Ovary (tissue), 9 donors: Measurements from ENCODE around the gene FMO5. TPM values are rescaled to one million over a fixed set of nuclear protein-coding genes. Genes with fewer than 3 reads are reported as not detected.

ENCODE experiments used
- DNase-seq, 5 donors: peaks; one replicate each; pipeline ENCODE4 v3.0.0-alpha.2; 2019 to 2020
- H3K27ac ChIP-seq, 2 donors: fragments of 200-600 bp; one replicate each; pipeline versions ENCODE4 v1.5.1 to v1.8.0; 2019 to 2022
- H3K27me3 ChIP-seq: fragments of 200-600 bp; one replicate; pipeline ENCODE4 v1.8.0; 2022
- H3K36me3 ChIP-seq: fragments of 200-600 bp; sonication (generic); one replicate; pipeline ENCODE4 v1.5.1; 2019
- H3K4me1 ChIP-seq: one replicate; pipeline ENCODE4 v1.8.1; 2013; ENCODE audit warnings: mild to moderate bottlenecking, moderate library complexity; ENCODE audit not compliant: insufficient read depth
- H3K4me3 ChIP-seq: fragments of 200-600 bp; sonication (generic); one replicate; pipeline ENCODE4 v1.5.1; 2017
- H3K9me3 ChIP-seq, 2 donors: fragments of 200-600 bp in 1 of 2; sonication (generic) in 1 of 2; one replicate each; pipeline versions ENCODE4 v1.5.1 to v1.8.1; 2013 to 2019; ENCODE audit warnings: mild to moderate bottlenecking in 1 of 2, moderate library complexity in 1 of 2
- EP300 ChIP-seq: sonication (generic); formaldehyde crosslinking; IDR thresholded peaks from one replicate; pipeline ENCODE4 v1.6.1; 2017; ENCODE audit warnings: antibody characterized with exemption
- POLR2A ChIP-seq: fragments of 450-650 bp; IDR thresholded peaks from one replicate; pipeline ENCODE4 v1.6.1; 2017; ENCODE audit warnings: antibody characterized with exemption, mild to moderate bottlenecking, moderate library complexity
- WGBS, 3 donors: extraction: QIAGEN DNeasy Blood & Tissue Kit in 1 of 3; methylation state at CpG; one replicate each; pipeline versions ENCODE4 v1.1.5 to v1.1.7; 2013 to 2017; 5-methylcytosine and 5-hydroxymethylcytosine counted together
- intact Hi-C, 4 donors: fragments of 100-400 bp; cut with DNase I; formaldehyde crosslinking; loops; one replicate each; pipeline versions ENCODE4 v1.11.0 to v1.15.1; 2022 to 2023
- polyA plus RNA-seq, 2 donors: library from polyadenylated mRNA; stranded (reverse); fragments of 200-250 nt in 1 of 2; fragments of 350-450 nt in 1 of 2; fragmentation: Illumina TruSeq in 1 of 2; extraction: RNeasy Lipid Tissue Mini Kit (QIAGEN cat#74804) in 1 of 2; gene quantifications; one replicate each; pipeline ENCODE4 v1.2.3, GENCODE V29; 2013 to 2014
- total RNA-seq, 7 donors: library from RNA; depleted of rRNA in 2 of 7; stranded (reverse); fragments of >200 nt in 2 of 7; fragmentation: NEBNext Ultra II Directional in 3 of 7; extraction: Animal tissue kit (Norgen Biotek cat#: 25700) in 3 of 7; gene quantifications; one replicate each; pipeline versions ENCODE4 v1.1.0 to v1.2.4, GENCODE V29; 2016 to 2023
- TF ChIP-seq, protein P1 (sequence below), 3 donors: fragments of 450-650 bp in 2 of 3; fragments of 200-600 bp in 1 of 3; IDR thresholded peaks; one replicate each; pipeline versions ENCODE4 v1.5.1 to v1.8.0; 2016 to 2022; ENCODE audit warnings: antibody characterized with exemption in 3 of 3, mild to moderate bottlenecking in 1 of 3
- donor health status: DM: no; HTN: no; CAD: no; lungs with moderate emphysema.
- donor health status: DM: no; HTN: no; CAD: no.
- donor health status: Bipolar disorder and iron deficiency.
- donor health status: DM: yes; HTN: yes; CAD: no.
- donor health status: DM: no; HTN: no; CAD: no.
- donor health status: DM: yes; HTN: yes; CAD: no.

FMO5 gene
- total and polyA plus RNA-seq, 9 donors = 1.8 to 5.7 (median 3.4) TPM

DNA sequence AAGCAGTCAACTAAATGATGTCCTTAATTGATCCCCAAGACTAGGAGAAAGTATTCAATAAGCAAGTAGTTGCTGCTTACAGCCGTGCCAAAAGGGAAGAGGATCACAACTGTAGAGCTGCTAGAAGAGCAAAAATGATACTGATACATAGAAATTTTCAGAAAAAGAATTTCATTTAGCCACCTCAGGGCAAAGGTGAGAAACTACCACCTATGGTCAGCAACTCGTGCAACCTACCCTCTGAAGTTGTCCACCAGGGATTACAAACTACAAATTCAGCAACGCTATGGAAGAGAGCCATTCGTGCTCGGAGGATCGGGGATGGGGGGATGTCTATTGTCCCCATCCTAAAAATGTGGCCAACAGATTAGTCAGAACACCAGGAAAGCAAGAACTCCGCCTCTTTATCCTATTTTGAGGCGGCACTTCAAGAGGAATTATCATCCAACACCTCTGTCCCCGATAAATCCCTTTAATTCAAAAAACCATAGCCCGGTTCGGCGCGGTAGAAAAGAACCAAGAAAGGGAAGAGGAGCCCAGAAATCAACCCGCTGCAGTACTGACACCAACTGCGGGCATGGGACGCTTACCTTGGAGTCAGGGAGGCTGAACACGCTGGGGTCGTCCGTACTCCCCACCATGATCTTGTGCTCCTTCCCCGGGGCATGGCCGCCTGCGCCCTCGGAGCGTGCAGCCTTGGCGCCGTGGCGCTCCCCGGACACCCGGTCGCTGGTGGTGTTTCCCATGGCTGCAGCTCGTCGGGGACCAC lies 53.6 kb downstream of the FMO5 start:
- peak in 1 of 5 donors; percentile 13 for DNase-seq
- Histone ChIP-seq H3K27me3 (no peaks in the 10 kb centered on the region), H3K4me3 (peak overlapping the region; percentile 98), H3K9me3 (no peaks in the 10 kb centered on the region), H3K27ac (peak overlapping the region; percentile 26 to 86), H3K36me3 (no peaks in the 10 kb centered on the region), H3K4me1 (peaks cover 4% of the 10 kb centered on the region)
- TF ChIP-seq, protein P1, sequence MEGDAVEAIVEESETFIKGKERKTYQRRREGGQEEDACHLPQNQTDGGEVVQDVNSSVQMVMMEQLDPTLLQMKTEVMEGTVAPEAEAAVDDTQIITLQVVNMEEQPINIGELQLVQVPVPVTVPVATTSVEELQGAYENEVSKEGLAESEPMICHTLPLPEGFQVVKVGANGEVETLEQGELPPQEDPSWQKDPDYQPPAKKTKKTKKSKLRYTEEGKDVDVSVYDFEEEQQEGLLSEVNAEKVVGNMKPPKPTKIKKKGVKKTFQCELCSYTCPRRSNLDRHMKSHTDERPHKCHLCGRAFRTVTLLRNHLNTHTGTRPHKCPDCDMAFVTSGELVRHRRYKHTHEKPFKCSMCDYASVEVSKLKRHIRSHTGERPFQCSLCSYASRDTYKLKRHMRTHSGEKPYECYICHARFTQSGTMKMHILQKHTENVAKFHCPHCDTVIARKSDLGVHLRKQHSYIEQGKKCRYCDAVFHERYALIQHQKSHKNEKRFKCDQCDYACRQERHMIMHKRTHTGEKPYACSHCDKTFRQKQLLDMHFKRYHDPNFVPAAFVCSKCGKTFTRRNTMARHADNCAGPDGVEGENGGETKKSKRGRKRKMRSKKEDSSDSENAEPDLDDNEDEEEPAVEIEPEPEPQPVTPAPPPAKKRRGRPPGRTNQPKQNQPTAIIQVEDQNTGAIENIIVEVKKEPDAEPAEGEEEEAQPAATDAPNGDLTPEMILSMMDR (IDR thresholded peaks at IDR 0.05) = no peak
- TF ChIP-seq POLR2A (no peak), EP300 (no peak)
- WGBS, 3 donors = 0 to 1% (median 1%) methylated on average over 32 of the region's 32 CpGs
- intact Hi-C loops = loop anchor here in 3 of 4 donors (1.0 to 10.0 kb wide), 3 partner anchors 71 to 73 kb away; partner anchors contain the start of gene CHD1L (in 3 of the 3)

DNA sequence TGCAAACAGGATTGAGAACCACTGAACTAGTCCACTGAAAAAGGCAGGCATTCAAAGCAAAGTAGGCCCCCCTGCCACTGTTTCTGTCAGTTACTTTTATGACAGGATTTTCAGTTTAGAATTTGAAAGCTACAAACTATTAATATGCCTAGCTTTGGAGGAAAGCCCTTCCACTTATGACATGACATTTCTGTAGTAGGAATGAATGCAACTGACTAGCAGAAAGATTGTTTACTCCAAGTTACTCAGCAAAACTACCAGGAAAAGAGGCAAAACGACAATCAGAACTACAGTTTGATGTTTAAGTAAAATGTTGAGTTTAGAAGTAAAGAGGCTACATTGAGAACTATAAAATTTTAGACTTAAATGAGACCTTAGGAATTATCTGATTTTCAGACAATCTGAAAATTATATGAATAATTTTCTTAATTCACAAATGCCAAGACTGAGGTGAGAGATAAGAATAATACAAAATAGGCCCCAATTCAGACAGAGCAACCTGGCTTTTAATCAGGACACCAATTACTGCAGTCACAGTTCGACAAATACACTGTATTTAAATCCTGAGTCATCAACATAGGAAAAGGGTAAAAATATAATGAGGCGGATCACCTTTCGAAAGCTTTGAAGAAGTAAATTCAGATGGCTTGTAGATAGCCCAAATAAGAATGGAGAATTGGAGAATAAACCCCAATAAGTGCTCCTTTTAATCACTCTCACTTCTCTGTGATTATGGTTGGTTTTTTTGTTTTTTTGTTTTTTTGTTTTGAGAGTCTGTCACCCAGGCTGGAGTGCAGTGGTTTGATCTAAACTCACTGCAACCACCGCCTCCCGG lies 55.1 kb downstream of the FMO5 start:
- DNase-seq = no peak
- Histone ChIP-seq H3K4me3 (peak overlapping the region; percentile 98), H3K4me1 (peaks cover 4% of the 10 kb centered on the region), H3K9me3 (no peaks in the 10 kb centered on the region), H3K36me3 (no peaks in the 10 kb centered on the region), H3K27me3 (no peaks in the 10 kb centered on the region), H3K27ac (no peak overlapping the region)
- no peak for TF ChIP-seq EP300
- TF ChIP-seq, protein P1 (IDR thresholded peaks at IDR 0.05) = no peak
- TF ChIP-seq POLR2A = no peak
- intact Hi-C loops = loop anchor here in 2 of 4 donors (5.0 to 10.0 kb wide), 2 partner anchors 72 to 75 kb away; partner anchors contain the start of gene CHD1L (in 2 of the 2)
- 82 to 86% (median 85%) methylated on average over 6 of the region's 6 CpGs for WGBS, 3 donors

DNA sequence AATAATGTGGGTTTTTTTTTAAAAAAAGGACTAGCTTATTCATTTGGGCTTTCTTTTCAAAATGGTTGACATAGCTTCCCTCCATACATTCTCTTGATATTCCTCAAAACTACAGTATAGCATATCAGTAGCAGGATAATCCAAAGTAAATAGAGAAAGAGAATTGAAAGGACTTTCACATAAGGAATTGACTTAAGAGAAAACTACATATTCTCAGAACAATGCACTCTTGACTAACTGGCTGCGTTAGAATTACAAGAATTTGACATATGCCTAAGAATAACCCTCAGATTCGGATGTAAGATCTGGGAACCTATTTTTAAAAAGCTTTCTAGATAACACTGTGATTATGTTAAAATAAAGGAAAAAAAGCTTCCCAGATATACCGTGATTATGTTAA lies 56.0 kb downstream of the FMO5 start:
- intact Hi-C loops = no loop called here
- Histone ChIP-seq H3K36me3 (no peaks in the 10 kb centered on the region), H3K27me3 (no peaks in the 10 kb centered on the region), H3K27ac (no peak overlapping the region), H3K9me3 (no peaks in the 10 kb centered on the region), H3K4me3 (no peak overlapping the region), H3K4me1 (peaks cover 4% of the 10 kb centered on the region)
- WGBS, 3 donors = 68 to 77% (median 71%) methylated on average over 3 of the region's 3 CpGs
- TF ChIP-seq POLR2A (no peak), EP300 (no peak)
- TF ChIP-seq, protein P1 (IDR thresholded peaks at IDR 0.05) = no peak
- DNase-seq = no peak

DNA sequence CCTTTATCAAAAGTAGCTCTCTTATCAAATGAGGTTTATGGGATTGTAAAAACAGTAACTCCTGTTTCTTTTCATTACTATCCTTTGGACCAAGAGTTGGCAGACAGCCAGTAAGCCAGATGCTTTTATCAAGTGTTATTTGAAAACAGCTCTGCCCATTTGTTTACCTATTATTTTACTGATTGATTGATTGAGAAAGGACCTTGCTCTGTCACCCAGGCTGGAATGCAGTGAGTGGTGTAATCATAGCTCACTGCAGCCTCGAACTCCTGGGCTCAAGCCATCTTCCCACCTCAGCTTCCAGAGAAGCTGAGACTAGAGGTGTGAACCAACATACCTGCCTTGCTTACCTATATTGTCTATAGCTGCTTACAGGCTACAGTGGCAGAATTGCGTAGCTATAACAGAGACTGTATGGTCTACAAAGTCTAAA lies 56.5 kb downstream of the FMO5 start:
- H3K9me3 ChIP-seq = no peaks in the 10 kb centered on the region
- peaks cover 4% of the 10 kb centered on the region for H3K4me1 ChIP-seq
- H3K27ac ChIP-seq = no peak overlapping the region
- TF ChIP-seq POLR2A (no peak), EP300 (no peak)
- TF ChIP-seq, protein P1 (IDR thresholded peaks at IDR 0.05) = no peak
- no peaks in the 10 kb centered on the region for H3K36me3 ChIP-seq
- no peaks in the 10 kb centered on the region for H3K27me3 ChIP-seq
- WGBS, 3 donors = 65 to 68% (median 67%) methylated on average over 2 of the region's 2 CpGs
- DNase-seq = peak in 2 of 5 donors; percentile 17
- intact Hi-C loops = no loop called here
- H3K4me3 ChIP-seq = no peak overlapping the region
